Progenitor cell of endocrine pancreas (in vitro differentiated cells): ENCODE results near the gene CCDC85C. TPM values are rescaled to one million over a fixed set of nuclear protein-coding genes. Genes with fewer than 3 reads are reported as not detected.

ENCODE experiments used
- DNase-seq: peaks from one replicate; pipeline ENCODE4 v3.0.0; 2021; ENCODE audit warnings: low spot score; ENCODE audit not compliant: unreplicated experiment
- H3K27ac Mint-ChIP-seq: 2 replicates; pipeline ENCODE4 v1.8.0; 2021; ENCODE audit warnings: mild to moderate bottlenecking, moderate library complexity, mixed read lengths
- H3K27me3 Mint-ChIP-seq: 2 replicates; pipeline ENCODE4 v1.8.0; 2021; ENCODE audit warnings: mixed read lengths
- H3K36me3 Mint-ChIP-seq: 2 replicates; pipeline ENCODE4 v1.8.0; 2022; ENCODE audit warnings: mixed read lengths; ENCODE audit not compliant: insufficient read depth
- H3K4me1 Mint-ChIP-seq: 2 replicates; pipeline ENCODE4 v1.8.0; 2021; ENCODE audit warnings: low read depth, mixed read lengths
- H3K4me3 Mint-ChIP-seq: 2 replicates; pipeline ENCODE4 v1.8.0; 2021; ENCODE audit warnings: low read depth, mild to moderate bottlenecking, moderate library complexity, mixed read lengths
- H3K9me3 Mint-ChIP-seq: 2 replicates; pipeline ENCODE4 v1.8.0; 2021; ENCODE audit warnings: low read depth, mixed read lengths
- CTCF ChIP-seq: fragments of 200-600 bp; sonication (generic); IDR thresholded peaks from one replicate; pipeline ENCODE4 v1.5.0; 2021; ENCODE audit warnings: antibody characterized with exemption, mild to moderate bottlenecking; ENCODE audit not compliant: unreplicated experiment
- total RNA-seq: library from RNA; stranded (reverse); gene quantifications from 2 replicates; pipeline ENCODE4 v1.2.1, GENCODE V29; 2021

CCDC85C gene
- total RNA-seq, 1 donor from 2014 or later: 44.9 TPM

- no peak overlapping the region for H3K4me3 Mint-ChIP-seq
- peak overlapping the region; percentile 64 for H3K27ac Mint-ChIP-seq
Measured at GRCh38 chr14:99569725-99570543, 34.1 kb downstream of the CCDC85C start.

GRCh38 chr14:99568567-99569560 lies 35.1 kb downstream of the CCDC85C start:
- H3K27ac Mint-ChIP-seq: no peak overlapping the region
- no peaks in the 10 kb centered on the region for H3K9me3 Mint-ChIP-seq
- no peaks in the 10 kb centered on the region for H3K36me3 Mint-ChIP-seq
- no peak for TF ChIP-seq CTCF
- H3K4me3 Mint-ChIP-seq: no peak overlapping the region
- peaks cover 65% of the 10 kb centered on the region for H3K4me1 Mint-ChIP-seq
- no peak for DNase-seq
- H3K27me3 Mint-ChIP-seq: no peaks in the 10 kb centered on the region

More at GRCh38 chr14:99569725-99570543, 34.1 kb downstream of the CCDC85C start:
- Mint-ChIP-seq H3K27me3 (no peaks in the 10 kb centered on the region), H3K9me3 (no peaks in the 10 kb centered on the region), H3K4me1 (peaks cover 68% of the 10 kb centered on the region), H3K36me3 (no peaks in the 10 kb centered on the region)
- TF ChIP-seq CTCF: no peak
- DNase-seq: no peak

GRCh38 chr14:99566390-99567354 lies 37.3 kb downstream of the CCDC85C start:
- no peak overlapping the region for H3K4me3 Mint-ChIP-seq
- peaks cover 65% of the 10 kb centered on the region for H3K4me1 Mint-ChIP-seq
- DNase-seq: no peak
- H3K9me3 Mint-ChIP-seq: no peaks in the 10 kb centered on the region
- H3K36me3 Mint-ChIP-seq: no peaks in the 10 kb centered on the region
- peak overlapping the region; percentile 46 for H3K27ac Mint-ChIP-seq
- no peaks in the 10 kb centered on the region for H3K27me3 Mint-ChIP-seq
- TF ChIP-seq CTCF: no peak

GRCh38 chr14:99566009-99566389 lies 38.0 kb downstream of the CCDC85C start:
- Mint-ChIP-seq H3K4me1 (peaks cover 58% of the 10 kb centered on the region), H3K27ac (no peak overlapping the region), H3K27me3 (no peaks in the 10 kb centered on the region), H3K36me3 (no peaks in the 10 kb centered on the region), H3K4me3 (no peak overlapping the region), H3K9me3 (no peaks in the 10 kb centered on the region)
- no peak for TF ChIP-seq CTCF
- DNase-seq: no peak
